ENCODE measurements around the gene MARCHF3. TPM values are rescaled to one million over a fixed set of nuclear protein-coding genes. Genes with fewer than 3 reads are reported as not detected.

Gene MARCHF3
- total and polyA plus RNA-seq, 2 of the 13 experiments (the other 11 are each of a cell fraction or from before 2014, with no cell fraction given): 4.8 to 11.9 TPM

GRCh38 chr5:126924331-126925033 is 105.9 kb downstream of the MARCHF3 start:
- H3K79me2 ChIP-seq (ENCODE audit: insufficient read depth, low read length): no peaks in the 10 kb centered on the region
- H4K20me1 ChIP-seq (ENCODE audit: insufficient read depth, low read length): no peaks in the 10 kb centered on the region
- no peaks in the 10 kb centered on the region for H3K27me3 ChIP-seq (ENCODE audit: control insufficient read depth in 1 of 2, insufficient read depth in 2 of 2, low read length in 2 of 2)
- H3K4me3 ChIP-seq (replicated peaks in 1 of 3; ENCODE audit: insufficient read depth in 1 of 3, low read depth in 2 of 3, low read length in 3 of 3): no peak overlapping the region
- no peak overlapping the region for H2AFZ ChIP-seq (ENCODE audit: low read length)
- no peaks in the 10 kb centered on the region for H3K4me1 ChIP-seq (ENCODE audit: insufficient read depth, low read length)
- no peak overlapping the region for H3K4me2 ChIP-seq (ENCODE audit: low read depth, low read length)
- ChIA-PET POLR2A (no interaction called here), CTCF (ENCODE audit: low intra/inter-chr PET ratio, low total read pairs) (no interaction called here)
- no peak for FAIRE-seq
- no peaks in the 10 kb centered on the region for H3K36me3 ChIP-seq (replicated peaks in 1 of 2; ENCODE audit: control insufficient read depth in 1 of 2, insufficient read depth in 2 of 2, low read length in 2 of 2)
- no peak for DNase-seq (ENCODE audit: low spot score)
- no TSS peak for BruUV-seq (replicated peaks)
- intact Hi-C loops (cut with micrococcal nuclease; ENCODE audit: unreplicated experiment): no loop called here
- no peak for ATAC-seq
- no peaks in the 10 kb centered on the region for H3K9me3 ChIP-seq (ENCODE audit: low read length)
- in situ Hi-C loops (cut with HindIII; ENCODE audit: extremely low pct_ligation_motif_present, low pct_unique_long_range_greater_than_20kb): no loop called here
- H3K27ac ChIP-seq (ENCODE audit: extremely low read length, insufficient read depth, low read length): no peak overlapping the region
- WGBS (ENCODE audit: low lambda C conversion rate): 93% methylated on average over 9 of the region's 9 CpGs
- no peak overlapping the region for H3K9ac ChIP-seq (ENCODE audit: insufficient read depth, low read depth, low read length)
- TF ChIP-seq ZBTB10 (CRISPR knock-in tag; IDR thresholded peaks at IDR 0.05; ENCODE audit: borderline replicate concordance) (no peak), HNRNPLL (IDR thresholded peaks at IDR 0.05; ENCODE audit: low read depth, low read length, poor library complexity, severe bottlenecking) (no peak), RFX1 (IDR thresholded peaks at IDR 0.05) (no peak), ZNF362 (CRISPR knock-in tag; IDR thresholded peaks at IDR 0.05; ENCODE audit: borderline replicate concordance) (no peak), SKIL (CRISPR knock-in tag; IDR thresholded peaks at IDR 0.05; ENCODE audit: borderline replicate concordance) (no peak), MEIS1 (CRISPR knock-in tag; IDR thresholded peaks at IDR 0.05; ENCODE audit: borderline replicate concordance) (no peak), PLRG1 (conservative IDR thresholded peaks at IDR 0.05) (no peak), CENPT (CRISPR knock-in tag; IDR thresholded peaks at IDR 0.05; ENCODE audit: low read depth) (no peak), ZNF597 (CRISPR knock-in tag; IDR thresholded peaks at IDR 0.05) (no peak), ZBTB20 (CRISPR knock-in tag; IDR thresholded peaks at IDR 0.05; ENCODE audit: borderline replicate concordance, low read depth) (no peak)
- TF ChIP-seq, protein P1, sequence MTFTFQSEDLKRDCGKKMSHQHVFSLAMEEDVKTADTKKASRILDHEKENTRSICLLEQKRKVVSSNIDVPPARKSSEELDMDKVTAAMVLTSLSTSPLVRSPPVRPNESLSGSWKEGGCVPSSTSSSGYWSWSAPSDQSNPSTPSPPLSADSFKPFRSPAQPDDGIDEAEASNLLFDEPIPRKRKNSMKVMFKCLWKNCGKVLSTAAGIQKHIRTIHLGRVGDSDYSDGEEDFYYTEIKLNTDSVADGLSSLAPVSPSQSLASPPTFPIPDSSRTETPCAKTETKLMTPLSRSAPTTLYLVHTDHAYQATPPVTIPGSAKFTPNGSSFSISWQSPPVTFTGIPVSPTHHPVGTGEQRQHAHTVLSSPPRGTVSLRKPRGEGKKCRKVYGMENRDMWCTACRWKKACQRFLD (CRISPR knock-in tag; IDR thresholded peaks at IDR 0.05; ENCODE audit: borderline replicate concordance): no peak
- TF ChIP-seq, protein P2, sequence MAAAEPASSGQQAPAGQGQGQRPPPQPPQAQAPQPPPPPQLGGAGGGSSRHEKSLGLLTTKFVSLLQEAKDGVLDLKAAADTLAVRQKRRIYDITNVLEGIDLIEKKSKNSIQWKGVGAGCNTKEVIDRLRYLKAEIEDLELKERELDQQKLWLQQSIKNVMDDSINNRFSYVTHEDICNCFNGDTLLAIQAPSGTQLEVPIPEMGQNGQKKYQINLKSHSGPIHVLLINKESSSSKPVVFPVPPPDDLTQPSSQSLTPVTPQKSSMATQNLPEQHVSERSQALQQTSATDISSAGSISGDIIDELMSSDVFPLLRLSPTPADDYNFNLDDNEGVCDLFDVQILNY (CRISPR knock-in tag; conservative IDR thresholded peaks at IDR 0.05): no peak
